AG10803 (cell line): ENCODE measurements around the gene AOPEP.

Experiments used
- DNase-seq: peaks from one replicate; pipeline ENCODE4 v3.0.0; 2010; ENCODE audit warnings: low read depth
- H3K4me3 ChIP-seq: 2 replicates; pipeline ENCODE4 v1.5.1; 2011; ENCODE audit warnings: mild to moderate bottlenecking, low read length, control low read depth
- CTCF ChIP-seq: conservative IDR thresholded peaks from 2 replicates; pipeline ENCODE4 v1.5.1; 2011; ENCODE audit warnings: mild to moderate bottlenecking, low read length, control low read depth, inconsistent platforms

AOPEP gene

GRCh38 chr9:95133325-95133705, 406.8 kb downstream of the AOPEP start:
- DNase-seq, result no peak
- no peak for TF ChIP-seq CTCF
- no peak overlapping the region for H3K4me3 ChIP-seq

GRCh38 chr9:95134457-95134881, 408.0 kb downstream of the AOPEP start:
- no peak for DNase-seq
- no peak overlapping the region for H3K4me3 ChIP-seq

DNA sequence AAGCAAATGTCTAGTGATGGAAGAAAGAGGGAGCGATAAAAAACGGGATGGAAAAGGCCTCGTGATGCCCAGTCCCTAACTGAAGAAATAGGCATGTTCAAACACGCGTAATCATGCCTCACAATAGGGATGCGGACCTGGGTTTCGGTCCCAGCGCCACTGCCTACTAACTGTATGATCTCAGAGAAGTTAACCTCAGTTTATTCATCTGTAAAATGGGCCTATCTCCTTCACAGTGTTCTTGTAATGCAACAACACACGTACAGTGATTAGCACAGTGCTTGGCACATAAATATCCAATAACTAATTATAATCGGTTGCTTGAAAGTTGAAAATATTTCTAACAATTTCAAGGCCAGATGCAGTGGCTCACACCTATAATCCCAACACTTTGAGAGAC, 409.3 kb downstream of the AOPEP start:
- no peak for TF ChIP-seq CTCF
- H3K4me3 ChIP-seq, result no peak overlapping the region
- no peak for DNase-seq

More at GRCh38 chr9:95134457-95134881, 408.0 kb downstream of the AOPEP start:
- no peak for TF ChIP-seq CTCF
